Activated CD8-positive, alpha-beta memory T cell treated with anti-CD3 and anti-CD28 coated beads, Interleukin-2, amount 50 U/mL, for 4 hours (primary cell): ENCODE measurements around the gene GTF3C1.

ENCODE experiments used
- DNase-seq: peaks from one replicate; pipeline ENCODE4 v3.0.0-alpha.2; 2020

Gene GTF3C1

DNA sequence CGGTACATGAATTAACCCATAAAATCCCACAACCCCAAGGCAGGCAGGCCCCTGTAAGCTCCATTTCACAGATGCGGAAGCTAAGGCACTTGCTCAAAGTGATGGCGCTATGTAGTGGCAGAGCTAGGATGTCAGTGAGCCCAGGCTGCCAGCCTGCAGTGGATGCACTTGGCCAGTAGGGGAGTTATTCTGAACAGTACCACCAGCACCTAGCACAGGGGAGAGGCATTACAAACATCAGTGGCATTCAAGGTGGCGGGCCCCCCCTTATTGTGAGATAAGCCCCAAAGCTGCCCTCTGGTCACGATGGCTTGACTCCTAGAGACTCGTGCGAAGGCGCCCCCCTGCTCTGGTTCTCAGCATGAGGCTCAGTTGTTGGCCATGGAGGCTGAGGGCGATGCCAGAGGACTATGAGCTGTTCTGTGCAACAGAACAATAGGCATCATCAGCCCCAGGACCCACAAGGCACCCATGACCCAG, 33.8 kb downstream of the GTF3C1 start:
- peak; percentile 24 for DNase-seq

GRCh38 chr16:27514806-27515205, 34.9 kb downstream of the GTF3C1 start:
- no peak for DNase-seq

GRCh38 chr16:27511657-27512448, 37.9 kb downstream of the GTF3C1 start:
- no peak for DNase-seq

DNA sequence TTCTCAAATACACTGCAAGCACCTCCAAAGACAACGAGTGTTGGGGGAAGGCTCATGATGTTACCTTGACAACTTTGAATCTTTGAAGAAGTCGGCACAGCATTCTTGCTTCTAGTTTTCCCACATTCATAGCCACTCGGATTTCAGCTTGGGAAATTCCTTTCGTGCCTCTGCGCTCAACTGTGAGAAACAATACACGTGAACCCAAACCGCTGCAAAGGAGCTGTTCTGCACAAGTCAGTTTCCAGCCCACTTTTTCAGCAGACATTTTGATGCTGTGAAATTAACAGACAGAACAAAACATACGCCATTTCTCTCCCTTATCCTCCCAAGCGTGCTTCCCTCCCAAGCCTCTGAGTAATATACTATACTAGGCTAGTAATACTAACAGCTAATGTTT, 41.2 kb downstream of the GTF3C1 start:
- no peak for DNase-seq

GRCh38 chr16:27506771-27507170, 42.9 kb downstream of the GTF3C1 start:
- DNase-seq: no peak

DNA sequence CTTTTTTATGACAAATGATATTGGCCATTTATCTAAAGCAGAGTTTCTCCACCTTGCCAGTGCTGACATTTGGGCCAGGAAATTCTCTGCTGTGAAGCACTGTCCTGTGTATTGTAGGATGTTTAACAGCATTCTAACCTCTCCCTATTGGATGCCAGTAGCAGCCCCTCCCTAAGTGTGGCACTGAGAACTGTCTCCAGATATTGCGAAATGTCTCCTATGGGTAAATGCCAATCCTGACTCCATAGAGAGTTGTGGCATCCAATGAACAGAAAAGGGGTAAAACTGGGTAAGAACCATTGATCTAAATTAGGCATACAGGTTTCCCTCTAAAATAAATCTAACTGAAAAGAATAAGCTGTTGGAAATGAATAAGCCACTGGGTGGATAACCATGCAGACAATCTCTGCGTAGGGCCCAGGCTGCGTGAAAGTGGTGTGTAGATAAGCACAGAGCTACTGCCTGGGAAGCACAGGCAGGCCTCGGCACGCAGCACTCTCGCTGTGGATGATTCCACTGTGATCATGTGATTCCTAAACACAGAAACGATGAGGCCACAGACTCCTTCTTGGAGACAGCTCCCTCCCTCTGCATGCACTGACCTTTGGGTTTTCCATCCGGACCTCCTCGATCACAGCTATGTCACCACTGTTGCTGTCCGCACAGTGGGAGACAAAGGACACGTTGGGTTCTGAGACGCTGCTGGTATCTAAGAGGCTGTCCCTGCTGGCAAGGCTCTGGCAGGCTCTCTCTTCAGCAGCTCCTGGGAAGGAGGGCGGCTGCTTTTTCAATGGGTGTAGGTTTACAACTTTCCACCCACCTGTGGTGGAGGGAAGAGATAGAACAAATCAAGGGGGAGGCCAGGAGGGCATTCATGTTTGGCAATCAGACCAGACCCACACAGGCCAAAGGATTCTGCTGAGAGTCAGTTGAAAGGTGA, 44.1 kb downstream of the GTF3C1 start:
- DNase-seq: no peak

DNA sequence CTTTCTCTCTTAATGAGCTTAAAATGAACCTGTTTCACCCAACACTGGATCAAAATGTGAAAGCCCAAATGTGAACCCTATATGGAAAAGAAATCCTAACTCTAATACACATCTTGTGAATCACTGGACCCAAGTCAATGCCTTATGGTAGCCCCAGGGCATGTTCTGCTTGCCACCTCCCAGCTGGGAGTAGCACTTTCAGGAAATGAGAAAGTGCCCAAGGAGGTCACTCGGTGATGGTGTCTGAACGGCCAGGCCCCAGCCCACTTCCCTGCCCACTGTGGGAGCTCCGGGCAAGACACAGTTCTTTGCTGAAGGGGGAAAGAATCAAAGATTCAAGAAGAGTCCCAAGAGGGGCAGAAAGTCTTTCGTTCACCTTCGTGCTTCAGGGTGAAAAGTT, 46.1 kb downstream of the GTF3C1 start:
- DNase-seq: no peak

DNA sequence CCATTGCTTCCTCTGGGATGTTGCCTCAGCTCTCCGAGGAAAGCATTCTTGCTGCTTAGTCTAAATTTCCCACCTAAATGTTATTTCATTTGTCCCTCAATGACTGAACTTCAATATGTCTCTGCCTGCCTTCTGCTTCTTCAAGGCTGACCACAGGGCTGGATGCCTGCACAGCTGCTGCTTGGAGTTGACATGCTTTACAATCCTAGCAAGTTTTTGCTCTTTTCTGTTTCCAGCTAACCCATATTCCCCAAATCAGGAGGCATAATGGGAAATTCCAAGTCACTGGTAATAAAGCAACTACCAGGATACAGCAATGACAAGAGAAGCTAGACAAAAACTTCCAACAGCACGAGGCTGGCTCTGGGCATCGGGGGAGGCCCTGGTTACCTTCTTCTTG, 48.9 kb downstream of the GTF3C1 start:
- no peak for DNase-seq

GRCh38 chr16:27499659-27500055, 50.1 kb downstream of the GTF3C1 start:
- DNase-seq: no peak

GRCh38 chr16:27498916-27499658, 50.6 kb downstream of the GTF3C1 start:
- no peak for DNase-seq

- no peak for DNase-seq
Observed at GRCh38 chr16:27498031-27498825, 51.5 kb downstream of the GTF3C1 start.

GRCh38 chr16:27495191-27495590, 54.5 kb downstream of the GTF3C1 start:
- no peak for DNase-seq

- DNase-seq: no peak
Observed at GRCh38 chr16:27492588-27492979, 57.1 kb downstream of the GTF3C1 start.

- no peak for DNase-seq
Observed at GRCh38 chr16:27491894-27492587, 57.7 kb downstream of the GTF3C1 start.

- DNase-seq: no peak
Observed at GRCh38 chr16:27489906-27490305, 59.8 kb downstream of the GTF3C1 start.

DNA sequence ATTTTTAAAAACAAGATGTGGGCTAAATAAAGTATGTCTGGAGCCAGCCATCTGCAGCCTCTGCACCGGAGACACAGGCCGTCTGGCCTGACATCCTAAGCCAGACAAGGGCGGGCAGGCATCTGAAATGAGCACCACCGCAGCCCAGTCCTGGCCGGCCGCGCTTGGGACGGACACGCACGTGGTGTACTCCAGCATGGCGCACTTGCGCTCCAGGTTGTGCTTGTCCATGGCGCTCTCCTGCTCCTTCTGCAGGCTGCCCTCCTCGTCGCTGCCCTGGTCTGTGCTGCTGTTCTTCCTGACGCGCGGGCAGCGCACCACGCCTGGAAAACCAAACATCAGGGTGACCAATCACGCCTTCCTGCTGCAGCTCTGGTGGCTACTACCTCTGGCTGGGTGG, 60.3 kb downstream of the GTF3C1 start:
- no peak for DNase-seq

DNA sequence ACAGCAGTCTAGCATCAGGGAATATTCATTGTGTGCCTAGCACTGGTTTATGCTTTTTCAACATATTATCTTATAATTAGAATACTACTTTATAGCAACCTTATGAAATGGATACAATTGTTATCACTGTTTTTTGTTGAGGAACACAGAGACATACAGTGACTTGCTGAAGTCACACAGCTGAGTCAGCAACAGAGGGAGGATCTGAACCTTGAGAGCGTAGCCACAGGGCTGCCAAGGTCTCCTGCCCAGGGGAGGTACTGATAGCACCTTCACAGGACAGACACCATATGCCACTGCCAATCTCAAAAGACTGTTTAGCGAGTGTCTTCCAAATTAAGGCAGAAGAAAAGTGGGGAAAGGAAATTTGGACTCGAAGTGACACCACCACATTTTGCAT, 63.0 kb downstream of the GTF3C1 start:
- no peak for DNase-seq

DNA sequence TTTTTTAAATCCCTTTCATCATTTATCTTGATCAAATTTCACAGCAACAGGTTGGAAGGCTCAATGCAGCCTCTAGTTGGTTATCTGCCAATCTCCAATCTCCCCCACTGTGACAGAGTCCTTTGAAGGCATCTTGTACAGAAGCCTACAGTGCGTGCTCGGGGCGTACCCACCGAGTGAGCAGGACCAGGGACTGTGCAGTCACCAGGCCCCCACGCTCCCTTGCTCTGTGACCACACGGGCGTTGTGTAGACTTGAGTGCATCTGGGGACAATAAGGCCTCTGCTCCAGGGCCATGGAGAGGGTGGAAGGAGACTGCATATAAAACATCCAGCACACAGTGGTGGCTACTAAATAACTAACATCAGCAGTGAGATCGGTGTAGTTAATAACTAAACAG, 63.4 kb downstream of the GTF3C1 start:
- DNase-seq: no peak

DNA sequence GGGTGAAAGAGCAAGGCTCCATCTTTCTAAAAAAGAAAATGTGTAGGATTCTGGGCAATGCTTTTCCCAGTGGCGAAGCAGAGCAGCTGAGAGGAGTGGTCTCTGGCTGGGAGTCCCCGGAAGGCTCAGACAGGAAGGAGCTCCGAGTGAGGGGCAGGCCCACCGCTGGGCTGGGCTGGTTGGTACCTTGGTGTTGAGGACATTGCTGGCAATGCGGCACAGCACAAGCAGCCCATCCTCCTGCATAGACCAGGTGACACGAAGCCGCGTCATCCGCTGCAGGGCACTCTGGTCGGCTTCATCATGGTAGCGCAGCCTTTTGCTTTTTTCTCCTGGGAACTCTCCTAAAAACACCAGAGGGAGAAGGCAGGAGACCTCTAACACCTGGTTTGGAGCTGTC, 63.9 kb downstream of the GTF3C1 start:
- DNase-seq: no peak

GRCh38 chr16:27485126-27485525, 64.6 kb downstream of the GTF3C1 start:
- no peak for DNase-seq

DNA sequence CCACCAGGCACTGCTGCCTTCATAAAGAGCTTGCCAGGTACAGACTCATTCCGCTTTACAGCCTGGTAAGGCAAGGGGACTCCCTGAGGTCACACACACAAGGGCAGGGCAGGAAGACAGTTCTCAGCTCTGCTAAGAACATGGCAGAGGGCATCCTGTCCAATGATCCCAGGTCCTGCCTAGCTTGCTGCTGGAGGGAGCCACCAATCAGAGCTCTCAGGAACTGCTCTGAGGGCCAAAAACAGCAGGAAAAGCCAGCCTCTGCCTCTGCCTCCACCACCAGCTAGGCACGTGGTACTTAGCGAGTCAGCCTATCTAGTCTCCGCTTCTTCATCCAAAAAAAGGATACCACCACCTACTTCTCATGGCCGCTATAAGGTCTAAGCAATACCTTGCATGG, 66.1 kb downstream of the GTF3C1 start:
- DNase-seq: no peak

GRCh38 chr16:27483088-27483437, 66.7 kb downstream of the GTF3C1 start:
- DNase-seq: no peak
